Heart right ventricle (tissue), 16 donors: ENCODE results near the gene ZNF611. TPM values are rescaled to one million over a fixed set of nuclear protein-coding genes. Genes with fewer than 3 reads are reported as not detected.
"Not testable (repeated sequence)": the region's sequence is repeated elsewhere in the genome, so short reads cannot be mapped to it uniquely, and the experiment has no call there.

Experiments used
- ATAC-seq, 8 donors: fragments of 200-7000 bp; cut with Tn5 transposase; one replicate each; pipeline ENCODE4 v1.9.1; 2020; ENCODE audit warnings: mild to moderate bottlenecking in 8 of 8, moderate library complexity in 8 of 8, moderate number of reproducible peaks in 1 of 8
- DNase-seq, 2 donors: peaks; one replicate each; pipeline ENCODE4 v3.0.0-alpha.2; 2020
- H3K27ac ChIP-seq, 10 donors: fragments of 200-600 bp; sonication (generic) in 2 of 10; one replicate each; pipeline versions ENCODE4 v1.5.0 to v1.8.0; 2020 to 2022; ENCODE audit warnings: mild to moderate bottlenecking in 3 of 10
- H3K27me3 ChIP-seq, 7 donors: fragments of 200-600 bp; one replicate each; pipeline ENCODE4 v1.8.0; 2021 to 2022; ENCODE audit warnings: mild to moderate bottlenecking in 2 of 7
- H3K36me3 ChIP-seq, 9 donors: fragments of 200-600 bp; sonication (generic) in 1 of 9; one replicate each; pipeline versions ENCODE4 v1.5.0 to v1.8.0; 2020 to 2022; ENCODE audit warnings: mild to moderate bottlenecking in 2 of 9
- H3K4me1 ChIP-seq, 9 donors: fragments of 200-600 bp; sonication (generic) in 1 of 9; one replicate each; pipeline versions ENCODE4 v1.5.0 to v1.8.0; 2020 to 2022; ENCODE audit warnings: mild to moderate bottlenecking in 4 of 9
- H3K4me3 ChIP-seq, 10 donors: fragments of 200-600 bp; sonication (generic) in 2 of 10; one replicate each; pipeline versions ENCODE4 v1.5.0 to v1.8.0; 2020 to 2022; ENCODE audit warnings: mild to moderate bottlenecking in 7 of 10, moderate library complexity in 2 of 10
- H3K9me3 ChIP-seq, 11 donors: fragments of 200-600 bp in 10 of 11; sonication (generic) in 2 of 11; one replicate each; pipeline versions ENCODE4 v1.5.0 to v1.8.0; 2013 to 2022; ENCODE audit warnings: mild to moderate bottlenecking in 2 of 11, control low read depth in 1 of 11, moderate library complexity in 1 of 11
- WGBS, 2 donors: extraction: QIAGEN DNeasy Blood & Tissue Kit; methylation state at CpG; one replicate each; pipeline ENCODE4 v1.1.7; 2013; ENCODE audit warnings: inconsistent platforms in 1 of 2; 5-methylcytosine and 5-hydroxymethylcytosine counted together
- intact Hi-C, 10 donors: fragments of 100-400 bp; cut with DNase I; formaldehyde crosslinking; loops; one replicate each; pipeline versions ENCODE4 v1.11.1 to v1.14.2; 2022
- long read RNA-seq, 3 donors: library from polyadenylated mRNA; unstranded; transcript quantifications; one replicate each; pipeline ENCODE4 v2.0.0, GENCODE V29; 2020 to 2021
- polyA plus RNA-seq, 2 donors: library from polyadenylated mRNA; stranded (reverse); fragments of 200-250 nt; gene quantifications; one replicate each; pipeline ENCODE4 v1.2.3, GENCODE V29; 2013
- total RNA-seq, 10 donors: library from RNA; stranded (reverse); fragmentation: NEBNext Ultra II Directional in 3 of 10; extraction: Animal tissue kit (Norgen Biotek cat#: 25700) in 3 of 10; gene quantifications; one replicate each; pipeline versions ENCODE4 v1.2.1 to v1.2.4, GENCODE V29; 2021 to 2023
- TF ChIP-seq, protein P1 (sequence below), 9 donors: fragments of 200-600 bp; sonication (generic) in 2 of 9; IDR thresholded peaks; one replicate each; pipeline versions ENCODE4 v1.5.0 to v1.8.0; 2021 to 2022; ENCODE audit warnings: antibody characterized with exemption in 9 of 9, mild to moderate bottlenecking in 5 of 9, moderate library complexity in 1 of 9
- donor health status: Arrhythmogenic right ventricular cardiomyopathy.
- donor health status: ischemic (EF 13 %, LVEDD 7.1; RV severe dilation, severe dysfunction).
- donor health status: healthy with polysubstance abuse.
- donor health status: DM: no; HTN: yes; CAD: no.
- donor health status: DM: no; HTN: no; CAD: no.
- donor health status: ischemic (EF 25% LVEDD 6.9; RV normal size, moderate dysfunction).
- donor health status: ischemic (EF 25% LVEDD 5.7; RV mildly dilated, moderate dysfunction).
- donor health status: healthy.
- donor health status: DM: yes; HTN: yes; CAD: no.
- donor health status: Ischemic cardiomyopathy.
- donor health status: ischemic (EF 35%, LVEDD 5.7; RV mildly dilated, moderate dysfunction).
- donor health status: nonischemic (EF 11% LVEDD 7.7; RV severe dilation, severe dysfunction).
- donor health status: DM: yes; HTN: yes; CAD: no.
- donor health status: PGD.
- donor health status: ischemic (EF 29% LVEDD 5.4; RV normal size, mild dysfunction).
- donor health status: nonischemic (EF 23%, LVEDD 6.1; RV moderate dilation, normal function).

ZNF611 gene
- total RNA-seq (1 to 10 TPM; 7.0 to 9.8 (median 7.7) TPM), polyA plus RNA-seq (1 to 10 TPM; 2.3 to 5.8 TPM)
- long read RNA-seq, donor 1, full-length matches to known transcripts, result 2 of 15 reads
- long read RNA-seq, donor 1, partial matches to known transcripts, result 0 of 15 reads
- long read RNA-seq, donor 1, other reads (novel, unspliced or antisense), result 13 of 15 reads
- long read RNA-seq, donor 2, full-length matches to known transcripts, result 3 of 10 reads
- long read RNA-seq, donor 2, partial matches to known transcripts, result 1 of 10 reads
- long read RNA-seq, donor 2, other reads (novel, unspliced or antisense), result 6 of 10 reads
- long read RNA-seq, donor 3, partial matches to known transcripts, result 0 of 6 reads
- long read RNA-seq, donor 3, other reads (novel, unspliced or antisense), result 6 of 6 reads

DNA sequence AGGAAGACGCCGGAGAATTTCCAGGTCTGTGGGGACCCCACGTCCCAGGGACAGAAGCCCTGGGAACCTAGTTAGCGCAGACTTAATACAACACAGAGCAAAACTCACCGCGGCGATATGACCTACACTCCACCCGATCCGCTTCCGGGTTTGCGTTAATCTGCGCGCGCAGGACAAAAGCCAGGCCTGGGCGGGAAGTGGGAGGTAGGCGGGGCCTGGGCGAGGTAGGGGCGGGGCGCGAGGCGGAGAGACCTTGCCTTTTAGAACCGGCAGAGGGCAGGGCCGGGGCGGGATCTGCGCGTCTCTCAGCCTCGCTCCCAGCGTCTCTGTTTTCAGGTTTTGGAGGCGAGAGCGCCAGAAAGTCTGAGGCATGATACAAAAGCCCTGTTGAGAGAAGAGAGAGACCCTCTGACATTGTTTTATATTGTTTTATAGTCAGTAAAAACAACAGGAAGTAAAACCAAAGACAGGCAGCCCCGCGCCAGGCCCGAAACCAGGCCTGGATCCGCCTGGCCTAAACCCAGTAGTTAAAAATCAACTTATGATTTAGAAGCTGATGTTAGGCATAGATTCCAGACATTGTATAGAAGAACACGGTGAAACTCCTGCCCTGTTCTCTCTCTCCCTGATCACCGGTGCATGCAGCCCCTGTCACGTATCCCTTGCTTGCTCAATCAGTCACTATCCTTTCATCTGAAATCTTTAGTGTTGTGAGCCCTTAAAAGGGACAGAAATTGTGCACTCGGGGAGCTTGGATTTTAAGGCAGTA lies at the start of gene ZNF611:
Gene ZNF611 (minus strand): TSS at position 152 of the 769 bp plus-strand sequence. CDS start 19,150 bp downstream, outside the sequence.
- Histone ChIP-seq H3K36me3 (peaks cover 0 to 11% (median 0%) of the 10 kb centered on the region in 9 donors), H3K4me3 (peak within 1 kb of the TSS; percentile 64 to 92 (median 81)), H3K4me1 (peaks cover 0 to 28% (median 13%) of the 10 kb centered on the region in 9 donors), H3K9me3 (no peaks in the 10 kb centered on the region), H3K27ac (peak within 1 kb of the TSS; percentile 68 to 97 (median 92)), H3K27me3 (no peaks in the 10 kb centered on the region)
- 9 to 10% methylated on average over 38 of the region's 38 CpGs for WGBS, 2 donors
- TF ChIP-seq, protein P1, sequence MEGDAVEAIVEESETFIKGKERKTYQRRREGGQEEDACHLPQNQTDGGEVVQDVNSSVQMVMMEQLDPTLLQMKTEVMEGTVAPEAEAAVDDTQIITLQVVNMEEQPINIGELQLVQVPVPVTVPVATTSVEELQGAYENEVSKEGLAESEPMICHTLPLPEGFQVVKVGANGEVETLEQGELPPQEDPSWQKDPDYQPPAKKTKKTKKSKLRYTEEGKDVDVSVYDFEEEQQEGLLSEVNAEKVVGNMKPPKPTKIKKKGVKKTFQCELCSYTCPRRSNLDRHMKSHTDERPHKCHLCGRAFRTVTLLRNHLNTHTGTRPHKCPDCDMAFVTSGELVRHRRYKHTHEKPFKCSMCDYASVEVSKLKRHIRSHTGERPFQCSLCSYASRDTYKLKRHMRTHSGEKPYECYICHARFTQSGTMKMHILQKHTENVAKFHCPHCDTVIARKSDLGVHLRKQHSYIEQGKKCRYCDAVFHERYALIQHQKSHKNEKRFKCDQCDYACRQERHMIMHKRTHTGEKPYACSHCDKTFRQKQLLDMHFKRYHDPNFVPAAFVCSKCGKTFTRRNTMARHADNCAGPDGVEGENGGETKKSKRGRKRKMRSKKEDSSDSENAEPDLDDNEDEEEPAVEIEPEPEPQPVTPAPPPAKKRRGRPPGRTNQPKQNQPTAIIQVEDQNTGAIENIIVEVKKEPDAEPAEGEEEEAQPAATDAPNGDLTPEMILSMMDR (IDR thresholded peaks at IDR 0.05), result peak; percentile 48 to 86 (median 74)
- peak; percentile 98 to 100 (median 99) for ATAC-seq
- intact Hi-C loops, result loop anchor here in 3 of 10 donors (1.0 to 10.0 kb wide), 3 partner anchors 44 to 208 kb away; partner anchors contain the start of genes ZNF808 (in 1 of the 3) and ZNF83 (in 1 of the 3)
- peak; percentile 98 to 99 for DNase-seq

DNA sequence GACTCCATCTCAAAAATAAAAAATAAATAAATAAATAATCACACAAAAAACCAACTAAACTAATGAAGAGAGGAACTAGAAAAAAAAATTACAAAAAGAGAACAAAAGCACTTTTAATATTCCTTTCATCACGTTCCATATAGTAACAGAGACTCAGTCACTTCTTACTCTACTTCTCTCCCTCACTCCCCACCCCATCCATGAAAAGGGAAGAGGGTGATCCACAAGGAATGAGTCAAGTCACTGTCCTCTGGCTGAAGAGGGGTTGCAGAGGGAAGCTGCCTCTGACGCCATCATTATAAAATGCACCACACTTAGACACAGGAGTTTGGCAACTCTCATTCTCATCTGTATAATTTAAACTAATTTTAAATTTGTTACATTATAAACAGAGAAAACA lies 48.0 kb upstream of the ZNF611 start:
- H3K27me3 ChIP-seq, H3K4me3 ChIP-seq, H3K9me3 ChIP-seq, ATAC-seq, DNase-seq, H3K27ac ChIP-seq, intact Hi-C loops: not testable (repeated sequence)
- 84 to 89% methylated on average over 2 of the region's 2 CpGs for WGBS, 2 donors
- peaks cover 0 to 15% (median 0%) of the 10 kb centered on the region in 9 donors for H3K36me3 ChIP-seq
- peaks cover 0 to 19% (median 6%) of the 10 kb centered on the region in 9 donors for H3K4me1 ChIP-seq

DNA sequence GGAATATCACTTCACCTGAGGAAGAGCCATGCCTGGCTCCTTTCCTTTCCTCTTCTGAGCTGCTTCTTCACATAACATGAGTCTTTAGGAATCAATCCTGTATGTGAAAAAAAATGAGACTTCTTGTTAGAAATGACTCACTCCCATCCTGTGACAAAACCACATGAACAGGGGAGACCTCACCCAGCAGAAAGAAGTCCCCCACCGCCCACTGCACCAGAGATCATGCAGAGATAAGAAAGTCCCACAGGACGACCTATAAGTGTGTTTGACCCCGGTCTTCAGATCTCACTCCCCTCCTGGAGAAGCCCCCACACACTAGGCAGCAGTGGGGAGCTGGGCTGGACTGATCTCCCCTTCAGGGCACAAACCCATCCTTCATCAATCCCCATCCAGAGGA lies 44.0 kb upstream of the ZNF611 start:
- no peak for ATAC-seq
- TF ChIP-seq, protein P1 (IDR thresholded peaks at IDR 0.05), result no peak
- no peak overlapping the region for H3K27ac ChIP-seq
- no peak for DNase-seq
- H3K36me3 ChIP-seq, result peaks cover 0 to 54% (median 3%) of the 10 kb centered on the region in 9 donors
- H3K4me3 ChIP-seq, result no peak overlapping the region
- H3K4me1 ChIP-seq, result no peaks in the 10 kb centered on the region
- intact Hi-C loops, result no loop called here
- H3K27me3 ChIP-seq, result no peaks in the 10 kb centered on the region
- peaks cover 0 to 12% (median 0%) of the 10 kb centered on the region in 11 donors for H3K9me3 ChIP-seq
- WGBS, 2 donors, result 71 to 75% methylated on average over 3 of the region's 3 CpGs

DNA sequence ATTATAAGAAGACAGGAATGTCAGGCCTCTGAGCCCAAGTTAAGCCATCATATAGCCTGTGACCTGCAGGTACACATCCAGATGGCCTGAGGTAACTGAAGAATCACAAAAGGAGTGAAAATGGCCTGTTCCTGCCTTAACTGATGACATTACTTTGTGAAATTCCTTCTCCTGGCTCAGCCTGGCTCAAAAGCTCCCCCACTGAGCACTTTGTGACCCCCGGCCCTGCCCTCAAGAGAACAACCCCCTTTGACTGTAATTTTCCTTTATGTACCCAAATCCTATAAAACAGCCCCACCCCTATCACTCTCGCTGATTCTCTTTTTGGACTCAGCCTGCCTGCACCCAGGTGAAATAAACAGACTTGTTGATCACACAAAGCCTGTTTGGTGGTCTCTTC lies 21.6 kb upstream of the ZNF611 start:
- WGBS, 2 donors, result 78 to 94% methylated on average over 2 of the region's 2 CpGs
- not testable (repeated sequence) for H3K4me1 ChIP-seq, H3K27ac ChIP-seq, ATAC-seq, H3K4me3 ChIP-seq, H3K27me3 ChIP-seq, H3K36me3 ChIP-seq, DNase-seq
- intact Hi-C loops, result loop anchor here in 1 of 10 donors (10.0 kb wide), 1 partner anchor 412 kb away; no protein-coding TSS in a partner anchor
- H3K9me3 ChIP-seq, result peaks cover 0 to 20% (median 0%) of the 10 kb centered on the region in 11 donors

DNA sequence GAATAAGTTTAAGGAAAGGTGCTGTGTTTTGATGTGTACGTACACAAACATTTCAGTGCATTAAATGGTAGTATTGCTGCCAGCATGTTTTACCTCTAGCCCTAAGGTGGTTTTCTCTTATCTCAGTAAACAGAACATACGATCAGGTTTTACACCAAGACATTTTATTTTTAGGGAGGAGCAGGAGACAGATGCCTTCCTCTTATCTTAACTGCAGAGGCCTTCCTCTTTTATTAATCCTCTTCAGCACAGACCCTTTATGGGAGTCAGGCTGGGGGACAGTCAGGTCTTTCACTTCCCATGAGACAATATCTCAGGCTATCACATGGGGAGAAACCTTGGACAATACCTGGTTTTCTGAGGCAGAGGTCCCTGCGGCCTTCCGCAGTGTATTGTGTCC lies 14.9 kb upstream of the ZNF611 start:
- peaks cover 0 to 4% (median 0%) of the 10 kb centered on the region in 9 donors for H3K4me1 ChIP-seq
- no peak overlapping the region for H3K27ac ChIP-seq
- H3K9me3 ChIP-seq, result no peaks in the 10 kb centered on the region
- TF ChIP-seq, protein P1 (IDR thresholded peaks at IDR 0.05), result no peak
- DNase-seq, result no peak
- intact Hi-C loops, result loop anchor here in 5 of 10 donors (2.0 to 10.0 kb wide), 6 partner anchors 145 to 505 kb away; no protein-coding TSS in a partner anchor
- 64 to 65% methylated on average over 4 of the region's 4 CpGs for WGBS, 2 donors
- H3K36me3 ChIP-seq, result no peaks in the 10 kb centered on the region
- H3K27me3 ChIP-seq, result no peaks in the 10 kb centered on the region
- H3K4me3 ChIP-seq, result no peak overlapping the region
- ATAC-seq, result no peak
